DMS 273 treated with DMSO at 0.1 percent for 48 hours (cell line): Measurements from ENCODE around the gene RPL18.

Source experiments
- DNase-seq: peaks from one replicate; lab custom pipeline; 2025; lab: John Stamatoyannopoulos, UW

RPL18 gene

DNA sequence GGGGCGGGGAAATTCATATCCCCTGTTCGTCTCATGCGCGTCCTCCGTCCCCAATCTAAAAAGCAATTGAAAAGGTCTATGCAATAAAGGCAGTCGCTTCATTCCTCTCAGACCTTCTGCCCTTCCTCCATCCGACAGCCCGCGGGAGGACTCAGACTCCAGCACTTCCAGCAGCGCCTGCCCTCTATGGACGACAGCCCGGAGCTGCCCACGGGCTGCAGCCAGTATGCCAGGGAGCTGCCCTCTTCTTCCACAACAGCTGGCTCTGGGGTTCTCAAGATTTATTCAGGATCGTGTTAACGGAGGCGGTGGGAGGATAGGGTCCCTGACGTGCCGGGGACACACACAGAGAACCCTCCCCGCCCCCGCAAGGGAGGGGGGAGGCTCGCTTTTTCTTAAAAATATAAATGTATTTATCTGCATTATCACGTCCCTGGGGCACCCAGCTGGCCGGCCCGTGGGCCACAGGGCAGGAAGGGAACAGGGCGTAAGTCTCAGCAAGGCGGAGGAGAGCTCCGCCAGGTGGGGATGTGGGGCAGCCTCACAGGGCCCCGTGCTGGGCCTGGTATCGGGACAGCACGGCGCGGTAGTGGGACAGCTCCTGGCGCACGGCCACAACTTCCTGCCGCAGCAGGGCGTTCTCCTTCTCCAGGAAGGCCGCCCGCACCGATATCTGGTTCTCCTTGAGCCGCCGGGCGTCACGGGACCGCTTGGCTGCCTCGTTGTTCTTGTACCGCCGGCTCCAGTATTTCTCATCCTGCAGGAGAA lies 11.5 kb upstream of the RPL18 start:
- no peak for DNase-seq

DNA sequence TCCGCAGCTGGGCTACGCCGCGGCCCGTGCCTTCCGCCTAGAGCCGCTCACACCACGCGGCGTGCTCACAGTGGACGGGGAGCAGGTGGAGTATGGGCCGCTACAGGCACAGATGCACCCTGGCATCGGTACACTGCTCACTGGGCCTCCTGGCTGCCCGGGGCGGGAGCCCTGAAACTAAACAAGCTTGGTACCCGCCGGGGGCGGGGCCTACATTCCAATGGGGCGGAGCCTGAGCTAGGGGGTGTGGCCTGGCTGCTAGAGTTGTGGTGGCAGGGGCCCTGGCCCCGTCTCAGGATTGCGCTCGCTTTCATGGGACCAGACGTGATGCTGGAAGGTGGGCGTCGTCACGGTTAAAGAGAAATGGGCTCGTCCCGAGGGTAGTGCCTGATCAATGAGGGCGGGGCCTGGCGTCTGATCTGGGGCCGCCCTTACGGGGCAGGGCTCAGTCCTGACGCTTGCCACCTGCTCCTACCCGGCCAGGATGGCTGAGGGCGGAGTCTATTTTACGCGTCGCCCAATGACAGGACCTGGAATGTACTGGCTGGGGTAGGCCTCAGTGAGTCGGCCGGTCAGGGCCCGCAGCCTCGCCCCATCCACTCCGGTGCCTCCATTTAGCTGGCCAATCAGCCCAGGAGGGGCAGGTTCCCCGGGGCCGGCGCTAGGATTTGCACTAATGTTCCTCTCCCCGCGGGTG lies 10.8 kb upstream of the RPL18 start:
- DNase-seq = no peak

DNA sequence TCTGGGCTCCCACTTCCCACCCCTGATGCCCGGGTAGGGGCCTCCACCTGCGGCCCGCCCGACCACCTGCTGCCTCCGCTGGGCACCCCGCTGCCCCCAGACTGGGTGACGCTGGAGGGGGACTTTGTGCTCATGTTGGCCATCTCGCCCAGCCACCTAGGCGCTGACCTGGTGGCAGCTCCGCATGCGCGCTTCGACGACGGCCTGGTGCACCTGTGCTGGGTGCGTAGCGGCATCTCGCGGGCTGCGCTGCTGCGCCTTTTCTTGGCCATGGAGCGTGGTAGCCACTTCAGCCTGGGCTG lies 10.3 kb upstream of the RPL18 start:
- DNase-seq = no peak

DNA sequence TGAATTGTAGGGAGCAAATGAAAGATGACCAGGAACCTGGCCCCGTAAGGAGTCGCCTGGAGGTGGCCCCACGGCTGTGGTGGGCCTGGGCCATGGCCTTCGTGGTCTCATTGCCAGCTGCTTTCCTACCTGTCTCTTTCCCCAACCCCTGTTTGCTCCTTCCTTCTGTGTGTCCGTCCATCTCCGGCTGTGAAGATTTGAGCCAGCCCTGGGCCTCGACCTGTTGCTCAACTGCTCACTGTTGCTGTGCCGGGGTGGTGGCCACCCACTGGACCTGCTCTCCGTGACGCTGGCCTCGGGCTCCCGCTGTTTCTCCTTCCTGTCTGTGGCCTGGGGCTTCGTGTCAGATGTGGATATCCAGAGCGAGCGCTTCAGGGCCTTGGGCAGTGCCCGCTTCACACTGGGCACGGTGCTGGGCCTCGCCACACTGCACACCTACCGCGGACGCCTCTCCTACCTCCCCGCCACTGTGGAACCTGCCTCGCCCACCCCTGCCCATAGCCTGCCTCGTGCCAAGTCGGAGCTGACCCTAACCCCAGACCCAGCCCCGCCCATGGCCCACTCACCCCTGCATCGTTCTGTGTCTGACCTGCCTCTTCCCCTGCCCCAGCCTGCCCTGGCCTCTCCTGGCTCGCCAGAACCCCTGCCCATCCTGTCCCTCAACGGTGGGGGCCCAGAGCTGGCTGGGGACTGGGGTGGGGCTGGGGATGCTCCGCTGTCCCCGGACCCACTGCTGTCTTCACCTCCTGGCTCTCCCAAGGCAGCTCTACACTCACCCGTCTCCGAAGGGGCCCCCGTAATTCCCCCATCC lies 9.7 kb upstream of the RPL18 start:
- no peak for DNase-seq

DNA sequence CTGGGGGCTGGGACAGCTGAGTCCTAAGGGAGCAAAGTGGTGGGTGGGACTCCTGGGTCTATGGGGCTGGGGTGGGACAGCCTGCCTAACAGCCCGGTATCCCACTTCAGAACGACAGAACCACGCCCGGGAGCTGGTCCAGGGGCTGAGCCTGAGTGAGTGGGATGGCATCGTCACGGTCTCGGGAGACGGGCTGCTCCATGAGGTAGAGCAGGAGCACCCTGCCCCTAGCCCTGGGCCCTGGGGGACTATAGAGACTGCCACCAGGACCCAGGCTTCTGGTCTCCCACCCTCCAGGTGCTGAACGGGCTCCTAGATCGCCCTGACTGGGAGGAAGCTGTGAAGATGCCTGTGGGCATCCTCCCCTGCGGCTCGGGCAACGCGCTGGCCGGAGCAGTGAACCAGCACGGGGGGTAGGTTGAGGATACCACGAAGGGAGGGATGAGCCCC lies 8.9 kb upstream of the RPL18 start:
- DNase-seq = no peak

DNA sequence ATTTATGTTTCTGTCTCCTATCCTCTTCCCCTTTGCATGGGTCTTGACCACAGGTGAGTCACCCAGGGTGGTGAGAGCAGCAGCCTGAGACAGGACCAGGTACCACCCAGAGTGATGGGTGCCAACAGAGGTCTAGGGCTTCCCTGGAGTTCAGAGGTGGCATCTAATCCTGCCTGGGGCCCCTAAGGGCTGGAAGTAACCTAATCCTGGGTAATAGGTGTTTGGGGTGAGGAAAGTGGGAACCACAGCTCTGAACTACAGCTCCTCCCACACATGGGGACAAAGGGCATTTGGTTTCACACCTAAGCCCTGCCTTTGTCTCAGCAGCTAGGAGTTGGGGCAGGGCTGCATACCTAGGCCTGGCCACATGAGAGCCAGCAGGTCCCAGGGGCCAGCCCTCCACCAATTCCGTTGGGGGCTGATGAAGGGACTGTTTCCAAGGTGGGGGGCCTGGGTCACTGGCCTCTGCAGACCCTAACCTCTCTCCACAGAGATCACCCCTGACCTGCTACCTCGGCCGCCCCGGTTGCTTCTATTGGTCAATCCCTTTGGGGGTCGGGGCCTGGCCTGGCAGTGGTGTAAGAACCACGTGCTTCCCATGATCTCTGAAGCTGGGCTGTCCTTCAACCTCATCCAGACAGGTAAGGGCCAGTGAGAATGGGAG lies 8.4 kb upstream of the RPL18 start:
- no peak for DNase-seq

DNA sequence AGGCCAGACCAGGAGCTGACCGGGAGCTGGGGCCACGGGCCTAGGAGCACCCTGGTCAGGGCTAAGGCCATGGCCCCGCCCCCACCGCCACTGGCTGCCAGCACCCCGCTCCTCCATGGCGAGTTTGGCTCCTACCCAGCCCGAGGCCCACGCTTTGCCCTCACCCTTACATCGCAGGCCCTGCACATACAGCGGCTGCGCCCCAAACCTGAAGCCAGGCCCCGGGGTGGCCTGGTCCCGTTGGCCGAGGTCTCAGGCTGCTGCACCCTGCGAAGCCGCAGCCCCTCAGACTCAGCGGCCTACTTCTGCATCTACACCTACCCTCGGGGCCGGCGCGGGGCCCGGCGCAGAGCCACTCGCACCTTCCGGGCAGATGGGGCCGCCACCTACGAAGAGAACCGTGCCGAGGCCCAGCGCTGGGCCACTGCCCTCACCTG lies 6.9 kb upstream of the RPL18 start:
- no peak for DNase-seq

DNA sequence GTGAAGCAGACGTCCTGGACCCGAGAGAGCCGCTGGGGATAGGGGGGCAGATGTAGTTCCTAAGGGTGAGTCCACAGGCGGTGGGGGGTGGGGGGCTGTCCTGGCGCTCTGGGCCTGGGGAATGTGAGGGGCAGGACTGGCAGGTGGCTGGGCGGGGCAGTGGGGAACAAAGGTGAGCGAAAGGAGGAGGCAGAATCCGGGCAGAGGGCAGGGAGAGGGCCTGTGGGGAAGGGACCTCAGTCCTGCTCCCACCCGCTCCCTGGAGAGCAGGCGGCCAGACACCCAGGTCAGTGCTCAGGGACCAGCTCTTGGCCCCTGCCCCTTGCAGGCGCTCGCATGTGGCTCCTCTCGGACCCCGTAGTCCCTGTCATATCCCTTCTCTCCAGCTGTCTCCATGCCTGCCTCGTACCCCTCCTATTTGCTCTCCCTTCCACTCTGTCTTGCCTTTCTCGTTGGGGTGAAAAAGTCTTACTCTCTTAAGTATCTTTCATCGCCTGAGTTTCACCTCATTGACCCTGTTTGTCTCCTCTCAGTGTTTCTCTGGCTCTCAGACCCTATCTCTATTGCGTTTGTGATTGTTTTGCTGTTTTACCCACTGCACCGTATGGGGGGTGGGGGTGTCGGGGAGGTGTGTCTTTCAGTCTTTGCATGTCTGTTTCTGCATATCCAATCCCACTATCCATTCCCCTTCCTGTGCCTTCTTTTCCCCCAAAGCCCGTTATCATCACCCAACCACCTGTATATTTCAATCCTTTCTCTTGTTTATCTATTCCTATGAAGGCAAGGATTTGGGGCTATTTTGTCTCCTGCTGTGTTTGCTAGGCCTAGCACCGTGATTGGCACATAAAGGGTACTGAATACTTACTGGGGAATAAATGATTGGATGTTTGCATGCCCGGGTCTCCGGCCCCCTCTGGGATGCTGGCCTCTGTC lies 6.1 kb upstream of the RPL18 start:
- DNase-seq = no peak

DNA sequence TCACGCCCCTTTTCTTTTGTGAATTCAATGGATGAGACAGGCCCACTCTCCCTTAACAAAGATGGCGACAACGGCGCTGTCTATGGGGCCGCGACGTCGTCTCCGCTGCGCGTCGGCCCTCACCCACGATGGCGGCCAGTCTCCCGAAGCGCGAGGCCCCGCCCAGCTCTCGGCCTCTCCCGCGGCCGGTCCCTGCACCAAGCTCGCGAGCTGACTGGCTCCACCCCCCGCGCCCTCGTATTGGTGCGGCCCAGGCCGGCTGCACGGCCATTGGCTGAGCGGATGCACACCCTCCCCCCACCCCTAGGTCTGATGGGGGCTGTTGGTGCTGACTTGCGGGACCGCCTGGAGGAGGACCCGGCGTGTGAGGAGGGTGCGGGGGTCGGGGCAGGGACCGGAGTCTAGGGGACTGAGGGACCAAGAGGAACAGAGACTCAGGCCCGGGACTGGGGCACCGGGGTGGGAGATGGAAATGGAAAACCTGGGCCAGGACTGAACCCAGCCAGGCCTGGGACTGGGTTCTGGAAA lies 5.2 kb upstream of the RPL18 start:
- DNase-seq = peak; percentile 95

DNA sequence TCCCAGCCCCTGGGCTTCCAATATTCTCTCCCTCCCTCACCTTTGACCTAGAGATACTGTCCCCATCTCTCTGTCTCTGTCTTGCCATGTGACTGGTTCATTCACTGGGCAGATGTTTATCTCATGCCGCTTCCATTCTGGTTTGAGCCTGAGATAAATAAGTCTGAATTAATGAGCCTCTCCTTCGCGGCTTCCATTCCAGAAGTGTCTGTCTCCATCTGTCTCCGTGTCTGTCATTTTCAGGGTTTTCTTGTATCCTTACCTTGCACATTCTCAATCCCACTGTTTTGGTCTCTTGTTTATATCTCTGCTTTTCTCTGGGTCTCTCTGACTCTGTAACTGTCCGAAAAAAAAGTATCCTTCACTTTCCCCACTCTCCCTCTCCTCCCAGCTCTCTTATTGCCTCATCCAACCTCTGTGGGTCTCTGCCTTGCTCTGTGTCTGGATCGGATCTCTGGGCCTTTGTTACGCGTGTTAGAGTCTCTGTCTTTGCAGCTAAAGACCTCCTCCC lies 4.6 kb upstream of the RPL18 start:
- DNase-seq = peak; percentile 58

DNA sequence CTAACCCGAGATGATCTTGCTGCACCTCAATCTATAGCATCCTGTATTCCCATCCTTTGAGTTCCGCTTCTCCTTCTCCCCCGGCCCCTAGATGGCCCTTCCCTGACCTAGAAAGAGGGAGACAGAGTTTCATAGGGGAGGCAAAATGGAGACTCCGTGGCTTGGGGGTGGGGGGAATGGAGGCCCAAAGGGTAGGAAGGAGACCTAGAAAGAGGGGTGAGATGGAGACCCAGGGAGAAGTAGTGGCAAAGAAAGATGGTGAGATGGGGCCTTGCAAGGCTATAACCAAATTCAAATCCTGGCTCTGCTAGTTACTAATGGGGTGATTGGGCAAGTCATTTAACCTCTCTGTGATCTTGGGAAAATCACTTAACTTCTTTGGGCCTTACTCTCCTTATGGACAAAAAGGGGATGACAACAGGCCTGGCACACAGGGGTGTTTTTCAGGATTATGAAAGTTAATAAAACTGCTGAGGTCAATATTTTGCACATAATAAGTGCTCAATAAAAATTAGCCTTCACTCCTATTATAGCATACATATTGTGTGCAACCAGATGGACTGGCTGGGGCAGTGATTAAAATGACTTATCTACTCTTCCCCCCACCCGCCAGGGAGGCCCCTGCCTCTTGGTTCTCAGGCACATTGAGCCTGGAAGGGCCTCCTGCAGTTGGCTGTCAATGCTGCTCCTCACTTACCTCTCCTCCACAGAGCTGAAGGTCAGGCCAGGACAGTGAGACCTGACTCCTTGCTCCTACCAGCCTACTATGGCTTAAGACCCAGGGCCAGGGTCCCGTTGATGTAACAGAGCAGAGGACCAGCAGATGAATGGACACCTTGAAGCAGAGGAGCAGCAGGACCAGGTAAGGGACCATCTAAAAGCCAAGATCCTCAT lies 961 bp upstream of the RPL18 start:
- no peak for DNase-seq

DNA sequence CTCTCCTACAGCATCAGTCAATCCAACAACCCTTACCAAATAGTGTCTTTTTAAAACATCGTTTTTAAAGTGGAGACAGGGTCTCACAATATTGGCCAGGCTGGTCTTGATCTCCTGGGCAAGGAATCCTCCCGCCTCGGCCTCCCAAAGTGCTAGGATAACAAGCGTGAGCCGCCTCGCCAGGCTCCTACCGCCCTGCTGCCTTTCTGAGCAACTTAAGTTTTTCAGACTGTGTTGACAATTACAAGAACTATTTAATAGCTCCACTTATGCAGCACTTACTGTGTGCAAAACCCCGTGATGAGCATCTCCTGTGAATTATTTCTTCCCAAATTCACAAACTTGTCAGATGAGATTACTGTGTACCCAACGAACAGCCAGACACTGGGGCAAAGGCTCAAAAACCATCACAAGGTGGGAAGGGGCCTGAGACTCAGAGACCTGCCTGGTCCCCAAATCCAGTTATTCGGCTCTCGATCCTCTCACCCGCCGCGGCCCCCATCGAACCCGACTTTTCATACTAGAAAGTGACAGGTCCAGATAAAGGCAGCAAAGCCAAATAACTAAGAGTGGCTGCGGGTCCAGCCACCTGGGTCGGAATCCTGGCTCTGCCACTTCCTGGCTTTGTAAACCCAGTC lies 581 bp downstream of the RPL18 start:
- no peak for DNase-seq

DNA sequence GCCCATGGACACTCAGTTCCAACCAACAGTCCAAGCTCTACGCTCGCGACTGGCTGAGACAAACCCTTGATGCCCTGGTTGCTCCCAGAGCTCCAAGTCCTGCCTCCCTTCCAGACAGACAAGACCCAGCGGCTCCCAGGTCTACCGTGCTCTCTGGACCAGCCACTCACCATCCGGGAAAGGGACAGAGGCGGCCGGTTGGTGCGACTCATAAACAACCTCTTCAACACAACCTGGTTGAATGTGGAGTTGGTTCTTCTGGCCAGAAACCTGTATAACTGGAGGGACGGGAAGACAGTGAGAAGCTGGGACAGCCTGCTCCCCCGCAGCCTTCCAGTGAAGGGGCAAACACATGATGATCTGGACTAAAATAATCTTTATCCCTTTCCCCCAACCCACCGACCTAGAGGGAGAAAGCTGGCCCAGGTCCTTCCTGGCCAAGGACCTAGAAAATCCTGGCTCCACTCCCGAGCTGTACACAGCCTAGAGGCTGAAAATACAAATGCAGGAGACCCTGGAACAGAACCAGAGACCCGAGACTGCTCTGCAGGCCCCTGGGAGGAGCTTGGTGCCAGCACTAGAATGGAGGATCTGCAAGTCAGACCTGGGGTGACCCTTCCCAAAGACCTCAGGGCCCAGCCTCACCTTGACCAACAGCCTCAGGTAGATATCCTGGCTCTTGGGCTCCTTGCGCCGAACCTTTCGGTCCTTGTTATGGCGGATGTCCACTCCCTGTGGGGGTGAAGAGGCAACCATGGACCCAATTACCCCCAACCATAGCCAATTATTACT lies 1.6 kb downstream of the RPL18 start:
- no peak for DNase-seq

DNA sequence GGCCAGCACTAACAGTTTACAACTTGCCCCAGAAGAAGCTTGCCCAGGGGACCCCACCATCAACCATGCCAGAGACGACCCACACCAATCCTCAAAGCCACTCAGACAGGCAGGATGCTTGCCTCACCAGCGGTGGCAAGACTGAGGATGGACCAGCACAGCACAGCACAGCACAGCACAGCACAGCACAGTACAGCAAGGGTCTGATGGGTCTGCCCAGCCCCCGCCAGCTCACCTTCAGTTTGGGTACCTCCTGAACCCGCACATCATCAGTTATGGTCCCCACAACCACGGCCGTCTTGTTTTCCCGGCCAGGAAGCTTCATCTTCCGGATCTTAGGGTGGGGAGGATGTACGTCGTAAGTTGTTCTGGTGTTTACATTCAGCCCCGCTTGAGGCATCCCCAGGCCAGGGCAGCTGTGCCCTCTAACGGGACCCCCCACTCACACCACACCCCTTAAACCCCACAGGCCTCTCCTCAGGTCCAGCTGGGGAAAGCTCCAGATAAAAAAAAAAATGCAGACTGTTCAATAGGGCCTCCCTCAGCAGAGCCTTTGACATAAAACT lies 2.4 kb downstream of the RPL18 start:
- DNase-seq = no peak

DNA sequence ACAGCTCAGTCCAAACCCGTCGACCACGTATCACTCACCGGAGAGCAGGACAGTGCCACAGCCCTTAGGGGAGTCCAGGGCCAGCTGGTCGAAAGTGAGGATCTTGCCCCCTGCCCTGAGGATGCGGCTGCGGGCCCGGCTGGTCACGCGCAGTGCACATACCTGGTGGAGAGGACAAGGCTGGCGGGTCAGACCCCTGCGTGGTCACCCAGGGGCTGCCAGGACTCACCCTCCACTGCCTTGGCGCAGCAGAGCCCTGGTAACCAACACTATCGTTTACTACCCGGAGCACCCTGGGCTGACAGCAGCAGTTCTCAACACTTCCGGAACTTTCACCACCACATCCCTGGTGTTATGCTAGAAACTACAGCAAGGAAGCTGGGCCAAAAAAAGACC lies 2.9 kb downstream of the RPL18 start:
- DNase-seq = no peak

DNA sequence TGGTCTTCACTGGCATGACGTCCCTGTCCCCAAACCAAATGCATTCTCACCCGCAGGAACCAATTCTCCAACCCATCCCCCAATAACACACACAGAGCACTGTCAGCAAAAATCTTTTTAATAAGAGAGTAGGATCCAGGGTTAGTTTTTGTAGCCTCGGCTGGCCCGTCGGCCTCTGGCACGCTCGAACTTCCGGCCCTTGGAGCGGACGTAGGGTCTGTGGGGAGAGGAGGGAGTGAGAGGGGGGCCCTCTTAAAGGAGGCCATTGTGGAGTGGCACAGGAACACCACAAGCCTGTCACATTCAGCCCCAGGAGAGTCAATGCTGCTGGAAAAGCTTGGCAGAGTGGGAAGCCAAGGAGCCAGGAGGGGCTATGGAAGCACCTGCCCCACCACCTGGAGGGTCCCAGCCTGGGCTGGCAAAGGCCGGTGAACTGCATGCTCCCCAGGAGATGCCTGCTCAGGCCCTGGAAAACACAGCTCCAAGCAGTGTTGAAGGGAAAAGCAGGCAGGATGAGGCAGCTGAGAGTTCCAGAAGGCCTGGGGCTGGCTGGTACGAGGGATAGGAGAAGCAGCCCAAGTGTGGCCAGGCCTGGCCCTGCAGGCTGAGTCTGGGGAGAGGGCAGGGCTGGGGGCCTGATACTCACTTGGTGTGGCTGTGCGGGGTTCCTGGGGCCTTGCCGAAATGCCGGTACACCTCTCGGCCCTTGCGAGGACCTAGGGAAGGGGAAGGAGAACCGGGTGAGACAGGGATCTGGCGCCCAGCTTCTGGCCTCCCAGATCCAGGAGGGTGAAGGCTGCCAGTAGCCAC lies 3.5 kb downstream of the RPL18 start:
- DNase-seq = no peak
